Activated T-helper 1 cell treated with anti-CD3 and anti-CD28 coated beads, Interleukin-12 subunit alpha, Interleukin-12 subunit beta, Interleukin-2, Interleukin-4 antibody, amounts not matched to agents 30 ng/mL and 10 ng/mL and 1 ng/mL, durations not matched to agents 14 hours and 24 hours and 36 hours (primary cell): ENCODE measurements around the gene DDRGK1. TPM values are rescaled to one million over a fixed set of nuclear protein-coding genes. Genes with fewer than 3 reads are reported as not detected.
A peak's percentile ranks its signal among the peaks of the same experiment; 100 is the strongest.

Experiments
- DNase-seq: peaks from one replicate; pipeline ENCODE4 v3.0.0; 2021; ENCODE audit warnings: low spot score
- H3K27ac Mint-ChIP-seq: one replicate; pipeline ENCODE4 v1.8.0; 2021; ENCODE audit warnings: mild to moderate bottlenecking, mixed read lengths
- H3K27me3 Mint-ChIP-seq: one replicate; pipeline ENCODE4 v1.8.0; 2022; ENCODE audit warnings: mild to moderate bottlenecking, moderate library complexity, mixed read lengths; ENCODE audit not compliant: insufficient read depth
- H3K36me3 Mint-ChIP-seq: one replicate; pipeline ENCODE4 v1.8.0; 2021; ENCODE audit warnings: low read depth, mixed read lengths
- H3K4me1 Mint-ChIP-seq: one replicate; pipeline ENCODE4 v1.8.0; 2021; ENCODE audit warnings: low read depth, mixed read lengths
- H3K4me3 Mint-ChIP-seq: one replicate; pipeline ENCODE4 v1.8.0; 2021; ENCODE audit warnings: mild to moderate bottlenecking, moderate library complexity, mixed read lengths
- H3K9me3 Mint-ChIP-seq: one replicate; pipeline ENCODE4 v1.8.0; 2021; ENCODE audit warnings: mixed read lengths
- intact Hi-C: fragments of 100-400 bp; cut with micrococcal nuclease; formaldehyde crosslinking; loops from one replicate; pipeline ENCODE4 v1.15.1; 2024
- total RNA-seq: library from RNA; stranded (reverse); gene quantifications from 2 replicates; pipeline ENCODE4 v1.2.3, GENCODE V29; 2022

Gene DDRGK1
- total RNA-seq, 1 donor from 2014 or later = 72.3 TPM

DNA sequence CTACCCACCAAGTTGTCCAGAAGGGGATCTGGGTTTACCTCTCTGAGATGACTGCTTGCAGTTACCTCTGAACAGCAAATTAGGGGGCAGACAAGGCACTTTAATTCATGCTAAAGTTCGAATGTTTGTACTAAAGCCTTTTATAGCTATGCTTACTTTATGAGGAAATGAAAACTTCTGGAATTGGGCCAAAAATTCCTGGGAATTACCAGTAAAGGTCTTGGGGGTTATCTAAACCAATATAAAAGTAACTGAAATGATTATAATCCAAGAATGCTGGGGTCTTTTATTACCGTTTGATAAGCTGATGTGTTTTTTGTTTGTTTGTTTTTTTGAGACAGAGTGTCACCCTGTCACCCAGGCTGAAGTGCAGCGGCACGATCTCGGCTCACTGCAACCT, 23.2 kb downstream of the DDRGK1 start:
- H3K4me3 Mint-ChIP-seq = no peak overlapping the region
- no peaks in the 10 kb centered on the region for H3K36me3 Mint-ChIP-seq
- H3K4me1 Mint-ChIP-seq = no peaks in the 10 kb centered on the region
- H3K9me3 Mint-ChIP-seq = no peaks in the 10 kb centered on the region
- H3K27me3 Mint-ChIP-seq = peaks cover 2% of the 10 kb centered on the region
- no peak for DNase-seq
- H3K27ac Mint-ChIP-seq = no peak overlapping the region
- intact Hi-C loops = no loop called here

- intact Hi-C loops = no loop called here
- Mint-ChIP-seq H3K27me3 (peaks cover 6% of the 10 kb centered on the region), H3K36me3 (no peaks in the 10 kb centered on the region), H3K4me1 (no peaks in the 10 kb centered on the region), H3K4me3 (no peak overlapping the region), H3K27ac (no peak overlapping the region), H3K9me3 (no peaks in the 10 kb centered on the region)
- DNase-seq = no peak
Measured at GRCh38 chr20:3180319-3180718, 24.2 kb downstream of the DDRGK1 start.

- peaks cover 12% of the 10 kb centered on the region for H3K4me1 Mint-ChIP-seq
- no peak overlapping the region for H3K4me3 Mint-ChIP-seq
- H3K9me3 Mint-ChIP-seq = no peaks in the 10 kb centered on the region
- intact Hi-C loops = no loop called here
- peaks cover 16% of the 10 kb centered on the region for H3K27me3 Mint-ChIP-seq
- no peak overlapping the region for H3K27ac Mint-ChIP-seq
- peaks cover 5% of the 10 kb centered on the region for H3K36me3 Mint-ChIP-seq
- DNase-seq = no peak
Measured at GRCh38 chr20:3177746-3178485, 26.6 kb downstream of the DDRGK1 start.

DNA sequence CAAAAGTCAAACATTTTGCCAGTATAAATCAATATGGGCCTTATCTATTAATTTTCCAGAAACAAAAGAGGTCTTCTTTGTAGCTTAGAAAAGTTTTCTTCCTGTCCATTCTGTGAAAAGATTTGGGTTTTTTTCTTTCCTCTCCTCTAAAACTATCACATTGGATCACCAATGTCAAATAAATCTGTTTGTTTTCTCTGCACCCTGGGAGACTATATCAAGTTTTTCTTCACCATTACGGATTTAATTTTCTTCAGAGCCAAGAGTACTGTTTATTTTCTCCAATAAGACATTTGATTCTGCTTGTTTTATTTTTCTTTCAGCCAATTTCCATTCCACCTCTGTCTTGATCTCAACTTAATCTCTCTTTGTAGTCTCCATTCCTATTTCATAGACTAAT, 29.2 kb downstream of the DDRGK1 start:
- intact Hi-C loops = loop anchor here (2.0 kb wide), 1 partner anchor 64 kb away; the partner anchor contains the start of gene SLC4A11
- Mint-ChIP-seq H3K4me3 (peak overlapping the region; percentile 1), H3K27ac (no peak overlapping the region), H3K4me1 (peaks cover 12% of the 10 kb centered on the region), H3K9me3 (no peaks in the 10 kb centered on the region), H3K36me3 (peaks cover 5% of the 10 kb centered on the region), H3K27me3 (peaks cover 36% of the 10 kb centered on the region)
- no peak for DNase-seq

DNA sequence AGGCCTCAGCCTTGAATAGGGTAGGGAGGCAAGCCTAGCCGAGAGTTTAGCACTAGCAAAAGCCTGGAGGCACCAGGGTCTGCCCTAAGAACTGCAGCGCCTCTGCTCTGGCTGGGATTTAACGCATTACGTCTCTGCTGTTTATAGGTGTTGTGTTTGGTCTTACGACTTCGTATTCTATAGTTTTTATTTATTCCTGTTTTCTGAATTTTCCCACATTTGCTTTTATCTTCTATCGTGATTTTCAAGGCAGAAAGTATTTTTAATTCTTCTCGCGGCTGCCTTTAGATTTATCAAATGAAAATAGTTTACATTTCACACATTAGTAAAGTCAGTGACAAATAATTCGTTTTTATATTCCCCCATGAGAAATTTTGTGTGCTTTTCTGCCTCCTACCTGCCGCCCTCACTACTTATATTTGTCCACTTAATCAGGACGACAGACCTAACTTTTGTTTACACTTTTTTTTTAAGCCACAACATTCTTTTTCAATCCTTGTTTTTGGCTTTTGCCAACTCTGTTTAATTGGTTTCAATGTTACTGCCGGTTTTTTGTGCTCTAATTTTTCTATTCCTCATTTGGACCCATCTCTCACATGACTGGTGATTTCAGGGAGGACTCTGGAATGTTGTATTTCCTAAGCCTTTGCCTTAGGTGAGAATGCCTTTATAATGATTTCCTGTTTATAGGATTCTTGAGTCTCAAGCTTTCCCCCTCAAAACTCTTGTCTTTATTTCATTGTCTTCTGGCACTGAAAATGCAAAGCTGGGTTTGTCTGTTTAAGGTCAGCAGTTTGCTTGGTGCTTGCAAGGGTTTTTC, 29.8 kb downstream of the DDRGK1 start:
- no peak for DNase-seq
- no peak overlapping the region for H3K27ac Mint-ChIP-seq
- H3K36me3 Mint-ChIP-seq = peaks cover 5% of the 10 kb centered on the region
- peaks cover 36% of the 10 kb centered on the region for H3K27me3 Mint-ChIP-seq
- H3K4me3 Mint-ChIP-seq = peak overlapping the region; percentile 85
- intact Hi-C loops = loop anchor here (2.0 kb wide), 1 partner anchor 64 kb away; the partner anchor contains the start of gene SLC4A11
- H3K4me1 Mint-ChIP-seq = peaks cover 12% of the 10 kb centered on the region
- H3K9me3 Mint-ChIP-seq = no peaks in the 10 kb centered on the region

DNA sequence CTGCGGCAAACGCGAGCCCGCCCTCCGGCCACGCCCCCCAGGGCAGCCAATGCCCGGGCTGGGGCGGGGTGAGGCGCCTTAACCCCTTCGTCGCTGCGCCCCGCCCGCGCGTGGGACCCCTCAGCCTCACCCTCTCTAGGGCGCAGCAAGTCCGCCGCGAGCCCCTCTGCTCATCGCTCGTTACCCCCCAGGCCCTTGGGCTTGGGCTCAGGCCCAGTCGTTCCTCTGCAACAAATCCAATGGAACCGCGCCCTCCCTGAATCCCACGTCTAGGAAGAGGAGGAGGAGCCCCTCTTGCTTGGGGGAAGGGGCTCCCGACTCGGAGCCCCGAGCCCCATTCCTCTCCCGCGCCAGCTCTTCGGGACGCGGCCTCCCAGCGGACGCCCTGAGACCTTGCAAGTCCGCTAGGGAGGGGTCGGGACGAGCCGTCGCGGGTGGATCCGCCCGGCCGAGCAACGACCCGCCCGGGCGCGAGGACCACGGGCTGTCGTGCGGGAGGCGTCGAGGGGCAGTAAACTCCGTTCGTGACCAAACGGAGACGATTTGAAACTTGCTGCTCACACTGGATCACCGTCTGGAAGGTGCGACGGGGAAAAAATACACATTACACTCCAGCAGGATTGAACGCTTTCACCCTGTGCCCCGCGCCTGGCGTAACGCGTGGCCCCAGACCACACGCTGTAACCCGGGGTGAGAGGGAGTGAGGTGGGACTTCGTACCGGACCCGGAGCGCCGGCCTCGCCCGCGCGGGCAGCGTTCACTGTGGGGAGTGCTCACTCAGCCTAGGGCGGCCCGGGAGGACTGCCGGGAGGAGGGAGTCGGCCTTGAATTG, 30.7 kb downstream of the DDRGK1 start:
- Mint-ChIP-seq H3K4me1 (peaks cover 12% of the 10 kb centered on the region), H3K27me3 (peaks cover 44% of the 10 kb centered on the region), H3K9me3 (no peaks in the 10 kb centered on the region), H3K36me3 (peaks cover 5% of the 10 kb centered on the region), H3K27ac (no peak overlapping the region), H3K4me3 (peak overlapping the region; percentile 85)
- intact Hi-C loops = loop anchor here (1.0 to 2.0 kb wide), 5 partner anchors 15 to 234 kb away; partner anchors contain the start of genes DDRGK1, FASTKD5, ITPA and SLC4A11
- peak; percentile 86 for DNase-seq

GRCh38 chr20:3172933-3173609, 31.4 kb downstream of the DDRGK1 start, which contains the start of gene LZTS3:
Gene LZTS3 (minus strand): TSS chr20:3173549. CDS start chr20:3167163, 6,386 bp downstream.
- peak; percentile 77 for DNase-seq

GRCh38 chr20:3172126-3172932, 32.2 kb downstream of the DDRGK1 start:
- H3K4me3 Mint-ChIP-seq = peak overlapping the region; percentile 84
- H3K9me3 Mint-ChIP-seq = no peaks in the 10 kb centered on the region
- H3K4me1 Mint-ChIP-seq = peaks cover 12% of the 10 kb centered on the region
- DNase-seq = no peak
- H3K36me3 Mint-ChIP-seq = peaks cover 5% of the 10 kb centered on the region
- H3K27ac Mint-ChIP-seq = no peak overlapping the region
- peaks cover 52% of the 10 kb centered on the region for H3K27me3 Mint-ChIP-seq
- intact Hi-C loops = no loop called here

More at GRCh38 chr20:3172933-3173609, 31.4 kb downstream of the DDRGK1 start, which contains the start of gene LZTS3:
- no peak within 1 kb of the TSS for H3K27ac Mint-ChIP-seq
- no peaks in the 10 kb centered on the region for H3K9me3 Mint-ChIP-seq
- peaks cover 12% of the 10 kb centered on the region for H3K4me1 Mint-ChIP-seq
- intact Hi-C loops = loop anchor here (1.0 kb wide), 4 partner anchors 14 to 235 kb away; partner anchors contain the start of genes DDRGK1, FASTKD5, ITPA and UBOX5
- H3K36me3 Mint-ChIP-seq = peaks cover 5% of the 10 kb centered on the region
- peaks cover 50% of the 10 kb centered on the region for H3K27me3 Mint-ChIP-seq
- peak within 1 kb of the TSS; percentile 85 for H3K4me3 Mint-ChIP-seq

DNA sequence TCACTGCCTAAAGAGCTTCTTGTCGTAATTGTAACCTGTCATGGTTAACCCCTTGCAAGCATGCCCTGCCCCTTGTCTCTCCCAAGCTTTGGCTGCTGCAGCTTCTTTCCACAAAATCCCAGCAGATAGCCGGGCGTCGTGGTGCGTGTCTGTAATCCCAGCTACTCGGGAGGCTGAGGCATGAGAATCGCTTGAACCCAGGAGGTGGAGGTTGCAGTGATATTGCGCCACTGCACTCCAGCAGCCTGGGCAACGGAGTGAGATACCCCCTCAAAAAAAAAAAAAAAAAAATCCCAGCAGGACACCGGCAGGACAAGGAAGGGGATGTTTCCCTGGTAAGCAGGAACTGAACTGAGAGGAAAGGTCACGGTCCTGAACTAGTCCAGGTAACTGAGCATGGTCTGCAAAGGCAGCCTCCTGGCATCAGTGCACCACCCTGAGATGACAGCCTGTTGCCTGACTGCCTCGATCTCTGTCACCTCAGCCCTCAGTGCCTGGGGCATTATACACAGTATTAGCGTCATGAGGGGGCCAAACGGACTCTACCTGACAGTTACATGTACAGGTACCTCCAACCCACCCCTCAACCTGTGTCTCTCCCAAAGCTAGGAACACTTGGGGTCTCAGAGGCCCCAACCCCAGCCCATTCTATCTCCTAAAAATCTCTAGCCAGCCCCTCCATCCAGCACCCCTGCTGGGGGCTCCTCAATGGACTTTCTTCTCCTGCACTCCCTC, 32.9 kb downstream of the DDRGK1 start:
- no peak for DNase-seq
- Mint-ChIP-seq H3K27ac (no peak overlapping the region), H3K36me3 (peaks cover 5% of the 10 kb centered on the region), H3K4me1 (peaks cover 12% of the 10 kb centered on the region), H3K9me3 (no peaks in the 10 kb centered on the region), H3K4me3 (peak overlapping the region; percentile 84), H3K27me3 (peaks cover 55% of the 10 kb centered on the region)
- intact Hi-C loops = no loop called here

DNA sequence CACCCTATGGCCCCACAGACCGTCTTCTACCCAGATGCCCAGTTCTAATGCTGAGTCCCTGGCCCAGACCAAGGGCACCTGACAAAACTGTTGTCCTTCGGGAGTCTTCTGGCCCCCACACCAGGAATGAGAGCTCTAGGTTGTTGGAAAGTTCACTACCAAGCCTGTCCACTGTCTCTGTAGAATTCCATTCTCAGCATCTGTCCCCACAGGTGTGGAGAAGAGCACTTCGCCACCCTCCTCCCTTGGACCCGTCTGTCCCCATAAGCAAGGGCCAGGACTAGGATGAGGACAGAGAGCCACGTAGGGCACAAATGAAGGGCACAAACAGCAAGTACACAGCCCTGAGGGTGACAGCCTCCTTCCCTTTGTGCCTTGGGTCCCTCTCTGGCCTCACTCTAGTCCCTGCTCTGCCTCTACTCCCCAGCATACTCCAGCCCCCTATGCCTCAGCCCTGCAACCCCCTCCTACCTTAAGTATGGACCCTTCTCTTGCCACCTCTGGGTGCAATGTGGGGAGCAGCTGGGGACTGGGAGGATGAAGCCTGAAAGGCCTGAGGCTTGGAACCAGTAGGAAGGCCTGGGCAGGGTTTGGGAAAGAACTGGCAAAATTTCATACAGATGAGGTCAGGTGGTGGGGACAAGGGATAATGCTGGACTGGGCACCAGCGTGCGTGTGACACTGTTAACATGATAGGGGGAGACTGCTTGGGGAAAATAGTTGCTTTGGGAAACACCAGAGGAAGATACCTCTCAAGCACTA, 35.5 kb downstream of the DDRGK1 start:
- Mint-ChIP-seq H3K4me3 (no peak overlapping the region), H3K36me3 (no peaks in the 10 kb centered on the region), H3K4me1 (peaks cover 3% of the 10 kb centered on the region), H3K27me3 (peaks cover 39% of the 10 kb centered on the region), H3K27ac (no peak overlapping the region), H3K9me3 (no peaks in the 10 kb centered on the region)
- intact Hi-C loops = no loop called here
- DNase-seq = no peak
